PC-9 (cell line): ENCODE results near the gene FAM32A. TPM values are rescaled to one million over a fixed set of nuclear protein-coding genes. Genes with fewer than 3 reads are reported as not detected.

Experiments used
- BruUV-seq: library from RNA; stranded (reverse); fragments of 400-500 nt; replicated peaks from 2 replicates; lab custom pipeline; 2021; lab: Mats Ljungman, UMichigan
- CTCF ChIA-PET: fragments of 300-600 bp; sonication (Branson Sonifier 250); formaldehyde crosslinking; loops from one replicate; lab custom pipeline; 2022; ENCODE audit warnings: antibody characterized with exemption; lab: Charles Lee
- POLR2A ChIA-PET: fragments of 300-600 bp; sonication (Branson Sonifier 250); formaldehyde crosslinking; loops from one replicate; lab custom pipeline; 2022; ENCODE audit warnings: antibody characterized with exemption; ENCODE audit not compliant: unreplicated experiment; lab: Charles Lee
- DNase-seq, 2 experiments: peaks; one replicate each; pipeline versions ENCODE4 v3.0.0 to v3.0.0-alpha.2; 2015 to 2022; ENCODE audit warnings: mixed read lengths in 1 of 2
- H2AFZ ChIP-seq: fragments of 200-600 bp; sonication (generic); 2 replicates; pipeline ENCODE4 v1.8.1; 2017; ENCODE audit warnings: antibody characterized with exemption
- H3F3A ChIP-seq: fragments of 200-600 bp; sonication (generic); 2 replicates; pipeline ENCODE4 v1.8.1; 2017; ENCODE audit warnings: antibody characterized with exemption, mild to moderate bottlenecking, low read depth; ENCODE audit not compliant: insufficient read depth
- H3K27ac ChIP-seq: fragments of 200-600 bp; sonication (generic); 2 replicates; pipeline ENCODE4 v1.6.1; 2016; ENCODE audit warnings: mixed run types
- H3K27me3 ChIP-seq: fragments of 200-600 bp; sonication (generic); 2 replicates; pipeline ENCODE4 v1.6.1; 2016; ENCODE audit warnings: low read depth, mixed run types; ENCODE audit not compliant: insufficient read depth
- H3K36me3 ChIP-seq: fragments of 200-600 bp; sonication (generic); 2 replicates; pipeline ENCODE4 v1.6.1; 2016; ENCODE audit warnings: low read depth, mixed run types
- H3K4me1 ChIP-seq: fragments of 200-600 bp; sonication (generic); replicated peaks from 2 replicates; pipeline ENCODE4 v1.6.1; 2016; ENCODE audit warnings: mixed run types; ENCODE audit not compliant: insufficient read depth
- H3K4me2 ChIP-seq: fragments of 200-600 bp; sonication (generic); 2 replicates; pipeline ENCODE4 v1.6.1; 2017; ENCODE audit warnings: mixed run types
- H3K4me3 ChIP-seq: fragments of 200-600 bp; sonication (generic); 2 replicates; pipeline ENCODE4 v1.6.1; 2016; ENCODE audit warnings: mixed run types
- H3K79me2 ChIP-seq: fragments of 200-600 bp; sonication (generic); 2 replicates; pipeline ENCODE4 v1.6.1; 2017; ENCODE audit warnings: low read depth, mixed run types
- H3K9me2 ChIP-seq: fragments of 200-600 bp; sonication (generic); 2 replicates; pipeline ENCODE4 v1.8.1; 2017; ENCODE audit warnings: mild to moderate bottlenecking; ENCODE audit not compliant: insufficient read depth
- H3K9me3 ChIP-seq: fragments of 200-600 bp; sonication (generic); 2 replicates; pipeline ENCODE4 v1.8.1; 2016; ENCODE audit warnings: low read depth; ENCODE audit not compliant: insufficient read depth
- H4K20me1 ChIP-seq: fragments of 200-600 bp; sonication (generic); 2 replicates; pipeline ENCODE4 v1.8.1; 2017; ENCODE audit not compliant: insufficient read depth
- CTCF ChIP-seq: fragments of 200-600 bp; sonication (generic); conservative IDR thresholded peaks from 2 replicates; pipeline ENCODE4 v1.6.1; 2017; ENCODE audit warnings: mixed run types, antibody characterized with exemption, mild to moderate bottlenecking, moderate library complexity
- EZH2 ChIP-seq: fragments of 200-600 bp; sonication (generic); IDR thresholded peaks from 2 replicates; pipeline ENCODE4 v1.8.0; 2017; ENCODE audit warnings: antibody characterized with exemption, low read depth
- intact Hi-C: fragments of 100-400 bp; cut with micrococcal nuclease; formaldehyde crosslinking; loops from one replicate; pipeline ENCODE4 v1.10.0; 2022; ENCODE audit not compliant: unreplicated experiment
- total RNA-seq: library from RNA; stranded (reverse); gene quantifications from 2 replicates; pipeline ENCODE4 v1.2.3, GENCODE V29; 2021

FAM32A gene
- total RNA-seq, 1 experiment from 2014 or later = 66.5 TPM

- TF ChIP-seq EZH2 = no peak
- no peak for TF ChIP-seq CTCF
- H2AFZ ChIP-seq = peak overlapping the region; percentile 87
- BruUV-seq = TSS peak; percentile 93
- CTCF ChIA-PET = interaction anchor here (0.6 to 0.9 kb wide), 3 partner anchors 13 to 202 kb away, joined by 3 to 8 read pairs (median 3); partner anchors contain the start of gene AP1M1
- DNase-seq = peak in 1 of 2 experiments; percentile 29
- H3K4me2 ChIP-seq = peak overlapping the region; percentile 83
- peaks cover 30% of the 10 kb centered on the region for H3K4me1 ChIP-seq
- H3K9me3 ChIP-seq = no peaks in the 10 kb centered on the region
- no peaks in the 10 kb centered on the region for H3K27me3 ChIP-seq
- 0 out of 2 replicates have a peak, but pooled peaks cover 4% of the 10 kb centered on the region for H4K20me1 ChIP-seq
- H3K4me3 ChIP-seq = peak overlapping the region; percentile 87; the same call in 1 of the 2 replicates
- POLR2A ChIA-PET = interaction anchor here (0.5 to 1.2 kb wide), 8 partner anchors 9 to 373 kb away, joined by 3 to 20 read pairs (median 4); partner anchors contain the start of genes AP1M1 and HSH2D
- intact Hi-C loops = loop anchor here (10.0 kb wide), 1 partner anchor 250 kb away; the partner anchor contains the start of gene CYP4F11
- H3F3A ChIP-seq = peaks cover 38% of the 10 kb centered on the region
- 0 out of 2 replicates have a peak overlapping the region, but pooled peaks have one; percentile 12 for H3K27ac ChIP-seq
- no peaks in the 10 kb centered on the region for H3K9me2 ChIP-seq
- peaks cover 34% of the 10 kb centered on the region for H3K79me2 ChIP-seq
- peaks cover 10% of the 10 kb centered on the region for H3K36me3 ChIP-seq
Observed at GRCh38 chr19:16184665-16185122, 516 bp upstream of the FAM32A start.

DNA sequence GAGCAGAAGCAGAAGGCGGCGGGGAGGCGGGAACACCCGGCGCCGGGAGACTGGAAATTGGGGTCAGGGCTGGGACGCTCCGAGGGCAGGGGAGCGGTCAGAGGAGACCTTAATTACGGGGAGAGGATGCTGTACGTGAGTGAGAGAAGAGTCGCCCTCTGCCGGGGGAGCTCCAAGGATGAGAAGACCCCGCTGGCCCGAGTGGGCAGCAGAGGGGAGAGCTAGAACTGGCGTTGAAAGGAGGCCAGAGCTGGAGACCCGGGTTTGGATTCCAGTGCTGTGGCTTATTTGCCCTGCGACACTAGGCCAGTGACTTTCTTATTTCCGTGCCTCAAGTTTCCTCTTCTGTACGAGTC is 536 bp downstream of the FAM32A start:
- H2AFZ ChIP-seq = peak overlapping the region; percentile 84
- H3K9me3 ChIP-seq = no peaks in the 10 kb centered on the region
- peaks cover 13% of the 10 kb centered on the region for H3K36me3 ChIP-seq
- peak; percentile 30 to 32 for DNase-seq
- intact Hi-C loops = loop anchor here (10.0 kb wide), 1 partner anchor 251 kb away; the partner anchor contains the start of gene CYP4F11
- 0 out of 2 replicates have a peak, but pooled peaks cover 4% of the 10 kb centered on the region for H4K20me1 ChIP-seq
- H3K9me2 ChIP-seq = no peaks in the 10 kb centered on the region
- no TSS peak for BruUV-seq
- H3K79me2 ChIP-seq = peaks cover 34% of the 10 kb centered on the region
- peaks cover 20% of the 10 kb centered on the region; the same call in 1 of the 2 replicates for H3K4me1 ChIP-seq
- CTCF ChIA-PET = interaction anchor here (0.5 to 0.9 kb wide), 3 partner anchors 9 to 749 kb away, joined by 3 read pairs; no protein-coding TSS in a partner anchor
- 0 out of 2 replicates have a peak overlapping the region, but pooled peaks have one; percentile 19 for H3K27ac ChIP-seq
- H3K4me2 ChIP-seq = peak overlapping the region; percentile 83
- peaks cover 36% of the 10 kb centered on the region for H3F3A ChIP-seq
- TF ChIP-seq EZH2 = no peak
- peak; percentile 59 for TF ChIP-seq CTCF
- POLR2A ChIA-PET = interaction anchor here (0.6 to 1.2 kb wide), 3 partner anchors 12 to 145 kb away, joined by 5 to 28 read pairs (median 20); partner anchors contain the start of gene AP1M1
- H3K27me3 ChIP-seq = no peaks in the 10 kb centered on the region
- peak overlapping the region; percentile 87 for H3K4me3 ChIP-seq

GRCh38 chr19:16188521-16188920 is 3.3 kb downstream of the FAM32A start:
- no peak overlapping the region for H3K4me3 ChIP-seq
- H3K79me2 ChIP-seq = peaks cover 34% of the 10 kb centered on the region
- peaks cover 32% of the 10 kb centered on the region for H3F3A ChIP-seq
- peaks cover 12% of the 10 kb centered on the region; the same call in 1 of the 2 replicates for H3K4me1 ChIP-seq
- ChIA-PET POLR2A (no interaction called here), CTCF (no interaction called here)
- H3K36me3 ChIP-seq = peaks cover 28% of the 10 kb centered on the region
- H4K20me1 ChIP-seq = 0 out of 2 replicates have a peak, but pooled peaks cover 4% of the 10 kb centered on the region
- no peaks in the 10 kb centered on the region for H3K9me2 ChIP-seq
- TF ChIP-seq EZH2 (no peak), CTCF (no peak)
- H3K9me3 ChIP-seq = no peaks in the 10 kb centered on the region
- no peak overlapping the region for H3K4me2 ChIP-seq
- BruUV-seq = no TSS peak
- no peak overlapping the region for H3K27ac ChIP-seq
- H2AFZ ChIP-seq = no peak overlapping the region
- no peaks in the 10 kb centered on the region for H3K27me3 ChIP-seq
- no peak for DNase-seq
- intact Hi-C loops = loop anchor here (10.0 kb wide), 1 partner anchor 254 kb away; the partner anchor contains the start of gene CYP4F11
